Stomach smooth muscle (tissue), 2 donors: ENCODE results near the gene HSPB2.
"Not testable (repeated sequence)": the region's sequence is repeated elsewhere in the genome, so short reads cannot be mapped to it uniquely, and the experiment has no call there.

ENCODE experiments used
- H3K27ac ChIP-seq: one replicate; pipeline ENCODE4 v1.7.0; 2013; ENCODE audit warnings: mild to moderate bottlenecking, low read length, inconsistent platforms
- H3K27me3 ChIP-seq, 2 donors: one replicate each; pipeline ENCODE4 v1.7.0; 2013; ENCODE audit warnings: low read length in 2 of 2; ENCODE audit not compliant: insufficient read depth in 2 of 2, control insufficient read depth in 1 of 2
- H3K36me3 ChIP-seq, 2 donors: one replicate each; pipeline ENCODE4 v1.7.0; 2013; ENCODE audit warnings: low read length in 2 of 2; ENCODE audit not compliant: control insufficient read depth in 2 of 2, insufficient read depth in 2 of 2
- H3K4me1 ChIP-seq: one replicate; pipeline ENCODE4 v1.7.0; 2013; ENCODE audit warnings: low read length; ENCODE audit not compliant: control insufficient read depth, insufficient read depth
- H3K4me3 ChIP-seq, 2 donors: one replicate each; pipeline ENCODE4 v1.7.0; 2013; ENCODE audit warnings: low read length in 2 of 2
- H3K9ac ChIP-seq, 2 donors: one replicate each; pipeline ENCODE4 v1.7.0; 2013; ENCODE audit warnings: low read length in 2 of 2, mild to moderate bottlenecking in 1 of 2
- H3K9me3 ChIP-seq, 2 donors: one replicate each; pipeline ENCODE4 v1.7.0; 2013; ENCODE audit warnings: low read length in 2 of 2; ENCODE audit not compliant: control insufficient read depth in 2 of 2
- donor health status: healthy.
- donor health status: Pancreatic carcinoma.

Gene HSPB2

GRCh38 chr11:111925953-111926352 lies 13.4 kb downstream of the HSPB2 start:
- H3K9me3 ChIP-seq, result no peaks in the 10 kb centered on the region
- H3K9ac ChIP-seq, result peak overlapping the region in 1 of 2 donors; percentile 76
- H3K27me3 ChIP-seq, result no peaks in the 10 kb centered on the region
- H3K4me1 ChIP-seq, result peaks cover 44% of the 10 kb centered on the region
- no peaks in the 10 kb centered on the region for H3K36me3 ChIP-seq
- peak overlapping the region in 1 of 2 donors; percentile 78 for H3K4me3 ChIP-seq
- H3K27ac ChIP-seq, result peak overlapping the region; percentile 75

GRCh38 chr11:111926505-111927391 lies 14.2 kb downstream of the HSPB2 start:
- no peaks in the 10 kb centered on the region for H3K36me3 ChIP-seq
- peak overlapping the region; percentile 76 for H3K9ac ChIP-seq
- peak overlapping the region; percentile 75 for H3K27ac ChIP-seq
- peaks cover 44% of the 10 kb centered on the region for H3K4me1 ChIP-seq
- peak overlapping the region; percentile 74 to 78 for H3K4me3 ChIP-seq
- H3K9me3 ChIP-seq, result no peaks in the 10 kb centered on the region
- no peaks in the 10 kb centered on the region for H3K27me3 ChIP-seq

GRCh38 chr11:111930472-111930871 lies 17.9 kb downstream of the HSPB2 start:
- H3K4me1 ChIP-seq, result peaks cover 30% of the 10 kb centered on the region
- H3K4me3 ChIP-seq, result no peak overlapping the region
- H3K27me3 ChIP-seq, result no peaks in the 10 kb centered on the region
- H3K36me3 ChIP-seq, result no peaks in the 10 kb centered on the region
- no peak overlapping the region for H3K9ac ChIP-seq
- H3K9me3 ChIP-seq, result no peaks in the 10 kb centered on the region
- H3K27ac ChIP-seq, result no peak overlapping the region

- Histone ChIP-seq H3K27ac (no peak overlapping the region), H3K4me1 (peaks cover 23% of the 10 kb centered on the region), H3K9me3 (no peaks in the 10 kb centered on the region), H3K9ac (no peak overlapping the region), H3K4me3 (no peak overlapping the region), H3K27me3 (no peaks in the 10 kb centered on the region), H3K36me3 (no peaks in the 10 kb centered on the region)
These were observed 20.0 kb downstream of the HSPB2 start for GRCh38 chr11:111932611-111932950.

- H3K36me3 ChIP-seq, H3K27ac ChIP-seq, H3K27me3 ChIP-seq, H3K9ac ChIP-seq, H3K4me3 ChIP-seq, H3K9me3 ChIP-seq: not testable (repeated sequence)
- H3K4me1 ChIP-seq, result peaks cover 29% of the 10 kb centered on the region
These were observed 20.6 kb downstream of the HSPB2 start for GRCh38 chr11:111933176-111933575.

- Histone ChIP-seq H3K27me3 (no peaks in the 10 kb centered on the region), H3K27ac (no peak overlapping the region), H3K9me3 (no peaks in the 10 kb centered on the region), H3K4me3 (no peak overlapping the region), H3K36me3 (no peaks in the 10 kb centered on the region), H3K4me1 (peaks cover 34% of the 10 kb centered on the region), H3K9ac (no peak overlapping the region)
These were observed 21.3 kb downstream of the HSPB2 start for GRCh38 chr11:111933872-111934271.

GRCh38 chr11:111934306-111934705 lies 21.8 kb downstream of the HSPB2 start:
- Histone ChIP-seq H3K4me1 (peaks cover 39% of the 10 kb centered on the region), H3K9me3 (no peaks in the 10 kb centered on the region), H3K27ac (no peak overlapping the region), H3K27me3 (no peaks in the 10 kb centered on the region), H3K9ac (no peak overlapping the region), H3K4me3 (no peak overlapping the region), H3K36me3 (no peaks in the 10 kb centered on the region)

- Histone ChIP-seq H3K4me3 (peak overlapping the region; percentile 86 to 88), H3K4me1 (peaks cover 45% of the 10 kb centered on the region)
These were observed 22.9 kb downstream of the HSPB2 start for GRCh38 chr11:111935317-111936039.

GRCh38 chr11:111936040-111936540 lies 23.6 kb downstream of the HSPB2 start:
- Histone ChIP-seq H3K9me3 (no peaks in the 10 kb centered on the region), H3K27ac (peak overlapping the region; percentile 84), H3K9ac (peak overlapping the region; percentile 76 to 80), H3K4me1 (peaks cover 48% of the 10 kb centered on the region), H3K4me3 (peak overlapping the region; percentile 86 to 88), H3K27me3 (no peaks in the 10 kb centered on the region), H3K36me3 (no peaks in the 10 kb centered on the region)

More at GRCh38 chr11:111935317-111936039, 22.9 kb downstream of the HSPB2 start:
- Histone ChIP-seq H3K27me3 (no peaks in the 10 kb centered on the region), H3K9me3 (no peaks in the 10 kb centered on the region), H3K9ac (peak overlapping the region; percentile 58 to 80), H3K36me3 (no peaks in the 10 kb centered on the region), H3K27ac (peak overlapping the region; percentile 84)

GRCh38 chr11:111937461-111937769 lies 24.9 kb downstream of the HSPB2 start:
- H3K36me3 ChIP-seq, result no peaks in the 10 kb centered on the region
- no peaks in the 10 kb centered on the region for H3K9me3 ChIP-seq
- no peaks in the 10 kb centered on the region for H3K27me3 ChIP-seq
- H3K4me1 ChIP-seq, result peaks cover 48% of the 10 kb centered on the region
- H3K27ac ChIP-seq, result peak overlapping the region; percentile 84
- H3K9ac ChIP-seq, result peak overlapping the region; percentile 76 to 80
- H3K4me3 ChIP-seq, result peak overlapping the region; percentile 86 to 88
